Breast epithelium (tissue), 3 donors: ENCODE data around the gene MCF2L2.

ENCODE experiments used
- CTCF ChIP-seq, 3 donors: fragments of 450-650 bp; IDR thresholded peaks; one replicate each; pipeline ENCODE4 v1.5.1; 2016 to 2017; ENCODE audit warnings: antibody characterized with exemption in 3 of 3, mild to moderate bottlenecking in 3 of 3, moderate library complexity in 3 of 3
- POLR2A ChIP-seq: fragments of 450-650 bp; IDR thresholded peaks from one replicate; pipeline ENCODE4 v1.6.1; 2016; ENCODE audit warnings: antibody characterized with exemption, mild to moderate bottlenecking, moderate library complexity
- POLR2AphosphoS5 ChIP-seq, 3 donors: sonication (generic); formaldehyde crosslinking; IDR thresholded peaks; one replicate each; pipeline ENCODE4 v1.6.1; 2017; ENCODE audit warnings: antibody characterized with exemption in 3 of 3

DNA sequence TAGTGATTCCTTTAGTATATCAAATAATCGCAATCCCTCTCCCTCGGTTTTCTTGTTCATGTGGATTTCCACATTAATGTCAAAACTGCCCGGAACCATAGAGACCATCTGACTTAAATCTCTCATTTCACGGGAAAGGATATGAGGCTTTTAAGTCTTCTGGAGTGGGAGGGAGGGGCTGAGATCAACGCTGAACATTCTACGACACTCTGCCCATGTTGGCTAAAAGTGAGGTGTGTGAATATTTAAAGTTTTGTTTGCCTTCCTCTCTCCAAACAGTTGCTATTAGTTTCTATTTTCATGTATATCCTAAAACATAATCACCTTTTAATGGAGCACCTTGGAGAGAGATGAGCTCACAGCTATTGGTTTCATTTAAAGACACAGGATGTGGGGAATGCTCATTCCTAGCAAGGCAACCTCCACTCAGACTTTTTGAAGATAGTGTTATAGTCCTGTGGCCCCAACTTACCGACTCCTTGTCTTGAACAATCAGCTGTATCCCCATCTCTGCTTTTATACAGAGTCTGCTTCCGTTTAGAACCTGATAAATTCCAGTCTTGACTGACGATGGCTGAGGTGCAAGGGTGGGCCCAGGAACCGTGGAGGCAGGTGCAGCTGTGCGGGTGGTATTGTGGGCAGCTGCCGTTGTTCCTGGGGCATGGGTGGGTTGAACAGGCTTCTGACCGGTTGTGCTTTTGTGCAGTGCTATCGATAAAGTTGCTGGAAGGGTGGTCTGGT is 275.0 kb downstream of the MCF2L2 start:
- TF ChIP-seq CTCF (IDR thresholded peaks at IDR 0.05) (no peak), POLR2A (no peak), POLR2AphosphoS5 (IDR thresholded peaks at IDR 0.05) (no peak)
